Left colon (tissue), 2 donors: ENCODE results near the gene ZYG11B. TPM values are rescaled to one million over a fixed set of nuclear protein-coding genes. Genes with fewer than 3 reads are reported as not detected.
"Not testable (repeated sequence)": the region's sequence is repeated elsewhere in the genome, so short reads cannot be mapped to it uniquely, and the experiment has no call there.

ENCODE experiments used
- ATAC-seq: fragments of 200-7000 bp; cut with Tn5 transposase; one replicate; pipeline ENCODE4 v1.9.1; 2020; ENCODE audit warnings: mild to moderate bottlenecking, moderate library complexity
- DNase-seq, 2 donors: peaks; one replicate each; pipeline ENCODE4 v3.0.0-alpha.2; 2020
- intact Hi-C, 2 donors: fragments of 100-400 bp; cut with DNase I in 1 of 2; cut with micrococcal nuclease in 1 of 2; formaldehyde crosslinking; loops; one replicate each; pipeline versions ENCODE4 v1.11.2 to v1.14.0; 2022; cut with DNase I, micrococcal nuclease
- total RNA-seq, 2 donors: library from RNA; stranded (reverse); fragmentation: NEBNext Ultra II Directional; extraction: Animal tissue kit (Norgen Biotek cat#: 25700); gene quantifications; one replicate each; pipeline ENCODE4 v1.2.1, GENCODE V29; 2021
- donor health status: DM: no; HTN: no; CAD: no.
- donor health status: DM: yes; HTN: yes; CAD: no.

Gene ZYG11B
- total RNA-seq, 2 donors from 2014 or later = 29.0 to 30.3 TPM

- DNase-seq = no peak
- no peak for ATAC-seq
- intact Hi-C loops = no loop called here
Observed at GRCh38 chr1:52748119-52748518, 21.9 kb downstream of the ZYG11B start.

GRCh38 chr1:52749496-52749895 is 23.2 kb downstream of the ZYG11B start:
- DNase-seq, ATAC-seq, intact Hi-C loops: not testable (repeated sequence)

- ATAC-seq, DNase-seq, intact Hi-C loops: not testable (repeated sequence)
Observed at GRCh38 chr1:52750139-52750538, 23.9 kb downstream of the ZYG11B start.

GRCh38 chr1:52751589-52752483 is 25.6 kb downstream of the ZYG11B start:
- ATAC-seq = no peak
- intact Hi-C loops = no loop called here
- no peak for DNase-seq

- ATAC-seq (no peak), DNase-seq (no peak)
- intact Hi-C loops = no loop called here
Observed at GRCh38 chr1:52752484-52752826, 26.2 kb downstream of the ZYG11B start.

GRCh38 chr1:52753169-52753568 is 26.9 kb downstream of the ZYG11B start:
- DNase-seq = no peak
- intact Hi-C loops = no loop called here
- no peak for ATAC-seq

GRCh38 chr1:52756020-52756419 is 29.8 kb downstream of the ZYG11B start:
- DNase-seq = no peak
- intact Hi-C loops = no loop called here
- no peak for ATAC-seq

GRCh38 chr1:52759908-52760307 is 33.7 kb downstream of the ZYG11B start:
- DNase-seq (no peak), ATAC-seq (no peak)
- intact Hi-C loops = no loop called here

- DNase-seq = no peak
- ATAC-seq = no peak
- intact Hi-C loops = no loop called here
Observed at GRCh38 chr1:52767596-52768280, 41.5 kb downstream of the ZYG11B start.

- DNase-seq (no peak), ATAC-seq (no peak)
- intact Hi-C loops = no loop called here
Observed at GRCh38 chr1:52769346-52770033, 43.2 kb downstream of the ZYG11B start.

GRCh38 chr1:52771384-52771783 is 45.1 kb downstream of the ZYG11B start:
- ATAC-seq (no peak), DNase-seq (no peak)

GRCh38 chr1:52786148-52786547 is 59.9 kb downstream of the ZYG11B start:
- no peak for ATAC-seq
- no peak for DNase-seq
- intact Hi-C loops = no loop called here

More at GRCh38 chr1:52771384-52771783, 45.1 kb downstream of the ZYG11B start:
- intact Hi-C loops = no loop called here

GRCh38 chr1:52790429-52790828 is 64.2 kb downstream of the ZYG11B start:
- ATAC-seq, DNase-seq, intact Hi-C loops: not testable (repeated sequence)

GRCh38 chr1:52792036-52792435 is 65.8 kb downstream of the ZYG11B start:
- intact Hi-C loops = no loop called here
- DNase-seq (no peak), ATAC-seq (no peak)

GRCh38 chr1:52793717-52794116 is 67.5 kb downstream of the ZYG11B start:
- intact Hi-C loops = not testable (repeated sequence)

GRCh38 chr1:52795464-52795863 is 69.2 kb downstream of the ZYG11B start:
- intact Hi-C loops = no loop called here
- no peak for DNase-seq
- ATAC-seq = no peak

More at GRCh38 chr1:52793717-52794116, 67.5 kb downstream of the ZYG11B start:
- DNase-seq, ATAC-seq: not testable (repeated sequence)

- intact Hi-C loops = no loop called here
- no peak for ATAC-seq
- DNase-seq = no peak
Observed at GRCh38 chr1:52798331-52798730, 72.1 kb downstream of the ZYG11B start.

- DNase-seq (no peak), ATAC-seq (no peak)
- intact Hi-C loops = no loop called here
Observed at GRCh38 chr1:52801011-52801410, 74.8 kb downstream of the ZYG11B start.

- intact Hi-C loops, ATAC-seq: not testable (repeated sequence)
Observed at GRCh38 chr1:52804083-52804482, 77.8 kb downstream of the ZYG11B start.

More at GRCh38 chr1:52804083-52804482, 77.8 kb downstream of the ZYG11B start:
- DNase-seq = not testable (repeated sequence)
